Activated T-cell treated with anti-CD3 and anti-CD28 coated beads, Interleukin-2, amount 50 U/mL, for 72 hours (primary cell): Measurements from ENCODE around the gene SAFB2. TPM values are rescaled to one million over a fixed set of nuclear protein-coding genes. Genes with fewer than 3 reads are reported as not detected.

Source experiments
- ATAC-seq, 2 donors: fragments of 150-1000 bp; cut with Tn5 transposase; replicated peaks in 1 of 2; 2 replicates each; pipeline ENCODE4 v1.10.0; 2021; ENCODE audit warnings: moderate library complexity in 2 of 2, mild to moderate bottlenecking in 1 of 2
- DNase-seq, 2 donors: peaks; one replicate each; pipeline ENCODE4 v3.0.0; 2021 to 2022; ENCODE audit warnings: mixed read lengths in 1 of 2
- H3K27ac Mint-ChIP-seq: one replicate; pipeline ENCODE4 v1.8.0; 2022; ENCODE audit warnings: mild to moderate bottlenecking, moderate library complexity, mixed read lengths
- H3K27me3 Mint-ChIP-seq: one replicate; pipeline ENCODE4 v1.8.0; 2022; ENCODE audit warnings: low read depth, mixed read lengths
- H3K36me3 Mint-ChIP-seq, 2 donors: one replicate each; pipeline ENCODE4 v1.8.0; 2022; ENCODE audit warnings: mixed read lengths in 2 of 2, mild to moderate bottlenecking in 1 of 2; ENCODE audit not compliant: insufficient read depth in 2 of 2
- H3K4me1 Mint-ChIP-seq: one replicate; pipeline ENCODE4 v1.8.0; 2022; ENCODE audit warnings: low read depth, mixed read lengths
- H3K4me3 Mint-ChIP-seq, 2 donors: one replicate each; pipeline ENCODE4 v1.8.0; 2022; ENCODE audit warnings: mild to moderate bottlenecking in 2 of 2, mixed read lengths in 2 of 2, moderate library complexity in 2 of 2
- H3K9me3 Mint-ChIP-seq, 2 donors: one replicate each; pipeline ENCODE4 v1.8.0; 2022; ENCODE audit warnings: mixed read lengths in 2 of 2
- total RNA-seq, 2 donors: library from RNA; stranded (reverse); gene quantifications; one replicate each; pipeline ENCODE4 v1.2.3, GENCODE V29; 2022

Gene SAFB2
- total RNA-seq, 2 donors from 2014 or later, result 83.2 to 106 TPM

DNA sequence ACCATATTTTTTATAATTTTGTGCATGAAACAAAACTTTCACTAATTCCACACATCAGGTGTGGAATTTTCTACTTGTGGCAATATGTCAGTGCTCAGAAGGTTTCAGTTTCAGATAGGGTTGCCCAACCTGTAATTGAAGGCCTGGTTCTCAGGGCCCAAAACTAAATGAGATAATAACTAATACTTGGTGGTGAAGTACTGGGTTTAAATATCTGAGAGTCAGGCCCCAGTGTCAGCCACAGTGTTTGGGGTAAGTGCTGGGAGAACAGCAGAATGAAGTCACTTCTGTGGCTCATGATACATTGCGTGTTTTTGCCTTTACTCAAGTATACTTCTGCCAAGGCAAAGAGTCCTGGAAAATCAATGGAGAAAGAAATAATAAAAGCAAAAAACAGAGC lies 5.9 kb upstream of the SAFB2 start:
- Mint-ChIP-seq H3K27ac (peak overlapping the region; percentile 79), H3K9me3 (no peaks in the 10 kb centered on the region), H3K4me1 (peaks cover 90% of the 10 kb centered on the region), H3K4me3 (peak overlapping the region; percentile 54 to 56), H3K36me3 (peaks cover 23 to 47% of the 10 kb centered on the region in 2 donors), H3K27me3 (no peaks in the 10 kb centered on the region)
- ATAC-seq (no peak), DNase-seq (no peak)

DNA sequence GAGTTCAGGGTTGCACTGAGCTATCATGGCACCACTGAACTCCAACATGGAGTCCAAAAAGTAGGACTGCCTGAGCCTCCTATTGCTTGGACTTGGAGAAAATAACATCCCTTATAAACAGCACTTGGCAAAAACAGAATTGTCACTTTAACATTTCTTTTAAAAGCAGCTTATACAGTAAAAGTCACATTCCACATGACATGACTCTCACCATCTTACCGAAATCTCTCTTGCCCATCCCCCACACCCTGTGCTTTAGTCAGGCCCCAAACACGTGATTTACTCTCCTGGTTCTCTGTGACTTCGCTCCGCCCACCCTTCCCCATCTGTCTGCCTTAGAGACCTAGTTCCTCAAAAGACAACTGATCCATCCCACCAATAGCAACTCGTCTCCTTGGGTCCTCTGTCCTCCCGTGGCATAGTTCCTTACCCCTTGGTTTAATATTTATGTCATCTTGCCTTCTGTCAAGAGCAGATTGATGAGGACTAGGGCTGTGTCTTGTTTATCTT lies 4.9 kb upstream of the SAFB2 start:
- Mint-ChIP-seq H3K4me3 (peak overlapping the region; percentile 53 to 56), H3K27ac (peak overlapping the region; percentile 47), H3K36me3 (peaks cover 28 to 50% of the 10 kb centered on the region in 2 donors), H3K9me3 (no peaks in the 10 kb centered on the region), H3K4me1 (peaks cover 80% of the 10 kb centered on the region), H3K27me3 (no peaks in the 10 kb centered on the region)
- ATAC-seq, result no peak
- peak; percentile 45 to 53 for DNase-seq

DNA sequence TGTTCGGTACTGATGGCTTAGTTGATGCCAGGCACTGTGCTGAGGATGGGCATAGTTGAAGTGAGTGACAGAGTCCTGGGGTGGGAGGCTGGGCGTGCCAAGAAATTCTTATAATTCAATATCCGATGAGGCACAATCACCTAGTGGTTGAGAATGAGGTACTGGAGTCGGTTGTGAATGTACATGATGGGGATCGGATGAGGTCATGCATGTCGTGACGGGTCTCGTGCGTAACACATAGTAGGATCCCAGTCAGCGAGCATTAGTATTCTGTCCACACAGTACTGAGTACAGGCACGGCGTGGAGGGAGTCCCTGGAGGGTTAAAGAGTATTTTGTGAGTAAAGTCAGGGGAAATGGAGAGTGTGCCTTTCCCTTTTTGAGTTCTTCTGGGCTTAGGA lies 3.1 kb upstream of the SAFB2 start:
- Mint-ChIP-seq H3K4me3 (peak overlapping the region; percentile 100), H3K4me1 (peaks cover 74% of the 10 kb centered on the region), H3K27ac (peak overlapping the region; percentile 96), H3K36me3 (peaks cover 30 to 56% of the 10 kb centered on the region in 2 donors), H3K9me3 (no peaks in the 10 kb centered on the region), H3K27me3 (no peaks in the 10 kb centered on the region)
- no peak for ATAC-seq
- DNase-seq, result no peak

DNA sequence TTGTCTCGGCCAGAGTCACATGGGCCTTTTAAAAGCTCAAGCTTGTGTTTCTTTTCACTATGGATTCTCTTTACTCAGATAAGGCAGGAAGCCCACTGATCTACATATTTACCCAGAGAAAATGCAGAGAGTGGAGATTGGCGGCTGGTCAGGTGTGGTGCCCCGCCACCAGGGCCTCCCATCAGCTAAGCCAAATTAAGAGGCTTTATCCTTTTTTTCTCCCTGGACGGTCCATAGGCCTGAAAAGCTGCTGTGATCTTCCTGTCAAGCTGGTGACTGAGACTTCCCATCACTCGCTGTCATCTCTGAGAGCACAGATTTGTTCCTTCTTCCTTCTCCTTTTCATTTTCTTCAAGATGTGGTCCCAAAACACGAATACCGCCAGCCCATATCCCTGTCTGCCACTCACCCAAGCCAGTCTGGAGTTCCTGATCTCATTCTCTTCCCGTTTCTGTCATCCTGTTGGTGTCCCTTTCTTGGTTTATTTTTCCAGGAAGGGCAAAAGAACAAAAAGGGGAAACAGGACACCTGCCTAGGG lies 2.2 kb upstream of the SAFB2 start:
- Mint-ChIP-seq H3K4me3 (peak overlapping the region; percentile 100), H3K27ac (peak overlapping the region; percentile 96), H3K36me3 (peaks cover 33 to 57% of the 10 kb centered on the region in 2 donors), H3K4me1 (peaks cover 74% of the 10 kb centered on the region), H3K9me3 (no peaks in the 10 kb centered on the region), H3K27me3 (no peaks in the 10 kb centered on the region)
- ATAC-seq (no peak), DNase-seq (no peak)

DNA sequence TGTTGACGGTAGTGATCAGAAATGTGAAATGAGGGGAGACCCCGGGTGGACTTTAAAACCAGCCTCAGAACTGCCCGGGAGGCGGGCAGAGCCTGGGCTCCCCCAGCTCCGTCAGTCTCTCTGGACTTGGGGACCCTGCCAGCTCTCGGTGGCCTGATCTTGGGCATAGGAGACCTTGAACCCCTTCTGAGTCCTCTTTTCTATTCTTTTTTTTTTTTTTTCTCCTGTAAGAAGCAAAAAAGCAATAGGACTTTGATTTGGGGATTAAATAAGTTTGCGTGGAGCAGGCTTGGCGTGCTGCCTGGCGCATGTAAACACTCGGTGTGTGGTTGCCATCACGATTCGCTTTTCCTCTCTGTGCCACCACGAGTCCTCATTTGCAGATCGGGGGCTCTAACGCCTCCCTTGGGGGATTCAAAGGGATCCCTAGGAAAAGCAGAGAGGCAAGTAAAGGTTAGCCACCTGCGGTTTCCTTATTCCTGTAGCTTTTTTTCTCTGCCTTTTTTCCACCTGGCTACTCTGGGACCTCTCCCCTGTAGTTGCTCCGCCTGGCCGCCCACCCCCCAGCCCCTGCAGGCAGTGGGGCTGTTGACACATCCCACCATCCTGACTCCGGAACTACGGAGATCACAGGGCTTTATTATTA lies 1.6 kb upstream of the SAFB2 start:
- peaks cover 72% of the 10 kb centered on the region for H3K4me1 Mint-ChIP-seq

DNA sequence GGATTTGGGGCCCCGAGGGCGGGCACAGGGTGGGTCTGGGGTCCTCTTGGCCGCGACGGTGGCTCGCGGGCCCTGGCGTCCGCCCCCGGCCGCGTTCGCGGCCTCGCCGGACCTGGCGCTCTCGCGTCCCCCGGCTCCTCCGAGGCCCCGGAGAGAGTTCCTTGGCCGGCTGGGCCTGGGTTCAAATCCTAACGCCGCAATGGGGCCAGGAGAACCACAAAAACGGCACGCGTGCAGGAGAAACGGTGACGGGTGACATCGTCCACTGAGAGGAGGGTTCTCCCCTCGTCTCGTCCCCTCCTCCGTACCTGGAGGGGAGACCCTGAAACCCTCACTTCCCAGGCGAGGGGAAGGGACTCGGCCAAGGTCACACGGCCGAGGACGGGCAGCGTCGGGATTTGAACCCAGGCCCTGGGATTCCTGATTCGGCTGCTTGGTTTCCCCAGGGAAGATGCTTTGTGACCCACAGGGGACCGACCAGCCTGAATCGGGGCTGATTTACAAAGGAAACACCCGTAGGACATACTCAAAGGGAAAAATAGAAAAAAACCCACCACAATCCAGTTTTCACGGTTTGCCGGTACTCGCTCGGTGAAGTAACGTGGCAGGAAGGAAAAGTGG lies 931 bp upstream of the SAFB2 start:
- H3K36me3 Mint-ChIP-seq, result peaks cover 35 to 54% of the 10 kb centered on the region in 2 donors
- H3K4me3 Mint-ChIP-seq, result peak overlapping the region; percentile 100
- ATAC-seq (no peak), DNase-seq (peak in 1 of 2 donors; percentile 26)
- H3K27ac Mint-ChIP-seq, result peak overlapping the region; percentile 100
- H3K9me3 Mint-ChIP-seq, result no peaks in the 10 kb centered on the region
- H3K27me3 Mint-ChIP-seq, result no peaks in the 10 kb centered on the region
- H3K4me1 Mint-ChIP-seq, result peaks cover 72% of the 10 kb centered on the region

More for the DNA sequence above, 1.6 kb upstream of the SAFB2 start:
- ATAC-seq (no peak), DNase-seq (peak; percentile 13 to 20)
- peaks cover 33 to 57% of the 10 kb centered on the region in 2 donors for H3K36me3 Mint-ChIP-seq
- peak overlapping the region; percentile 100 for H3K4me3 Mint-ChIP-seq
- peak overlapping the region; percentile 96 for H3K27ac Mint-ChIP-seq
- no peaks in the 10 kb centered on the region for H3K9me3 Mint-ChIP-seq
- no peaks in the 10 kb centered on the region for H3K27me3 Mint-ChIP-seq

DNA sequence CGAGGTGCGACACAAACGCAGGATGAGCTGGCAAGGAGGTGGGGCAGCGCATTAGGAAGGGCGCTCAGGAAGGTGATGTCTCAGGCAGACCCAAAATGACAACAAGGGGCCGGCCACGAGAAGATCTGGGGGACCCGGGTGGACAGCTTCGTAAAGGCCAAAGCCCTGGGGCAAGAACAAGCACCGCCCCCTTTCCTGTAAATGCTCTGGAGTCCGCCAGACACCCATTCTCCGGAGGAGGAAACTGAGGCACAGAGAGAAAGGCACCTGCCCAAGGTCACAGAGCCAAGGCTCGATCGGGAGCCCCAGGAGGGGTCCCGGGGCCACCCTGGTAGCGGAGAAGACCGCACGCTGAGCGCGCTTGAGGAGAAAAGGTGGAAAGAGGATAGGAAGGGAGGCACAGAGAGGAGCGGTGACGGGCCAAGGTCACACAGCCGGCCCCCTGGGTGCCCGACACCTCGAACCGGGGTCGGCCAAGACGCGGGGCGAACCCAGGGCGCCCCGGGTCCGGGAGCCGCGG lies 571 bp downstream of the SAFB2 start:
- H3K27me3 Mint-ChIP-seq, result no peaks in the 10 kb centered on the region
- H3K36me3 Mint-ChIP-seq, result peaks cover 31 to 43% of the 10 kb centered on the region in 2 donors
- peaks cover 61% of the 10 kb centered on the region for H3K4me1 Mint-ChIP-seq
- H3K27ac Mint-ChIP-seq, result peak overlapping the region; percentile 100
- H3K4me3 Mint-ChIP-seq, result peak overlapping the region; percentile 100
- ATAC-seq (no peak), DNase-seq (peak; percentile 36 to 40)
- H3K9me3 Mint-ChIP-seq, result no peaks in the 10 kb centered on the region

DNA sequence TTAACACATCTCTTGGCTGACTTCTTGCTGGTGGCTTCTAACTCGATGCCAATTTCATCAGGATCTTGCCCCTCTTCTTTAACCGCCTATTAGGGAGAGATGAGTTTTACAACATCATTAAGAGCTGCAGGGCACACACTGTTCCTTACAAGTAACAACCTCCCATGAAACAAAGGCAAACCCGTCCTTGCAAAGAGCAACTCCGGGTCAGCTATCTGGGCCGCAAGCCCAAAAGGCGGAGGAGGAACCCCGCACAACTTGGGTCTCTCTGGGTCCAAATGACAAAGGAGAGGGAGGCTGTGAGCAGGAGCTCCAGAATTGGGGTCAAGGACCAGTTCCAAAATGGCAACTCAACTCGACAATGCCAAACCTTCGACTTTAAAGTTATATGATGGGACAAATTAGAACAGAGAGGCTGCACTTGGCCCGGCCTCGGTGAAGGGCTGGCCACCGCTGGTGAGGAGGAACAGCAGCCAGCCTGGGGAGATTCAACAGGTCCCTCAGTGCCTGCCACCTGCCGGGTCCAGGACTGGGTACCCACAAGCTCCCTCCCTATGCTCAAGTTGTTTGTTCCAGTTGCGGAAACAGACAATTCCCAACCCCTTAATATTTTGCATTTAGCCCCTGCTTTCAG lies 1.1 kb downstream of the SAFB2 start:
- H3K27me3 Mint-ChIP-seq, result no peaks in the 10 kb centered on the region
- ATAC-seq (no peak), DNase-seq (peak in 1 of 2 donors; percentile 16)
- peak overlapping the region; percentile 100 for H3K27ac Mint-ChIP-seq
- peak overlapping the region; percentile 100 for H3K4me3 Mint-ChIP-seq
- H3K36me3 Mint-ChIP-seq, result peaks cover 29 to 40% of the 10 kb centered on the region in 2 donors
- no peaks in the 10 kb centered on the region for H3K9me3 Mint-ChIP-seq
- peaks cover 61% of the 10 kb centered on the region for H3K4me1 Mint-ChIP-seq

DNA sequence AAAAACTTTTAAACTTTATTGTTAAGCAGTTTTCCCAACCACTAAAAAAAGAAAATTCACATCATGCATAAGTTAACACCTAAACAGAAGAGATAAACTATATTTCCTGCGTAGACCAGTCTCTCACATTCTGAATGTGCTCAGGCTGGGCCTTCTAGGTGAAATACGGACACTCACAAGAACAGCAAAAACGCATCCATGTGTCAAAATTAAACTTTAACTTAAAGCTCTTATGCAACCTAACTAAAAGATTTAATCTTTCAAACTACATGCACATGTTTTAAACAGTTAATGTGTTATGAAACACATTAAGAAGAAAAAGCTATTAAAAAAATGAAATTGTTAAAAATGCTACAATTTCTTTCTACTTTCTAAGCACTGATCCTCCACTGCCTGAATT lies 2.6 kb downstream of the SAFB2 start:
- Mint-ChIP-seq H3K4me1 (peaks cover 46% of the 10 kb centered on the region), H3K27me3 (no peaks in the 10 kb centered on the region), H3K4me3 (peak overlapping the region; percentile 100), H3K36me3 (peaks cover 27 to 42% of the 10 kb centered on the region in 2 donors), H3K9me3 (no peaks in the 10 kb centered on the region), H3K27ac (peak overlapping the region; percentile 72)
- no peak for DNase-seq
- no peak for ATAC-seq

DNA sequence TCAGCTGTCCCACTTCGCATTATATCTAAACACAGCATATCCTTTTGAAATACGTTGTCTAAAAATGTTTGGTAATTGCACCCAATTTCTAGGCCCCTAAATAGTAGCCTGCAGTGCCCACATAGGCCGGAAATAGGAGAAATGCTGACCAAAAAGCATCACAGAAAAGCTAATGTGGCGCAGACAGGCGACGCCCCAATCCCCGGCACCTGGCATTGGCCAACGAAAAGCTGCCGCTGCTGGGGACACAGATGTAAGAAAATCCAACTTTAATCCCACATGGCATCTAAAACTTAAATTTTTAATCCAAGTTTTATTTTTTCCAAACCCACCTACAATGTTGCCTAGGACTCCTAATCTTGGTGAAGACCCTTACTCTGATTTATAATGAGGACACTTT lies 4.0 kb downstream of the SAFB2 start:
- no peak for ATAC-seq
- Mint-ChIP-seq H3K27me3 (no peaks in the 10 kb centered on the region), H3K4me3 (peak overlapping the region in 1 of 2 donors; percentile 100), H3K27ac (peak overlapping the region; percentile 6), H3K9me3 (no peaks in the 10 kb centered on the region), H3K4me1 (peaks cover 43% of the 10 kb centered on the region), H3K36me3 (peaks cover 27 to 47% of the 10 kb centered on the region in 2 donors)
- DNase-seq, result no peak

DNA sequence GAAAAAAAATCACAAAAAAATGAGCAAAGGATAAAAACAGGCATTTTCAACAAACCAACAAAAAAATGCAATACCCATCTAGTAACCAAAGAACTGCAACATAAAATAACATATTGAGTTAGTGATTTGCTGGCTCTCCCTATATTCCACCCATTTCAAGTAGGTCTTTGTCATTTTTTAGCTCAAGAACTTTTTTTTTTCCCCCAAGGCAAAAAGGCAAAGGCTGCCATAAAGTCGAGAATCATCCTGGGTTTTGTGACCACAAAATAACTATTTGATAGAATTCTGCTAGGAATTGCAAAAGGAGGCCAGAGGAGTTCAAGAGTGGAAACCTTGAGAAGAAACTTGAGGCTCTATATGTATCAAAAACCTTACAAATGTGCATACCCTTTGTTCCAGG lies 5.5 kb downstream of the SAFB2 start:
- H3K4me3 Mint-ChIP-seq, result no peak overlapping the region
- H3K27me3 Mint-ChIP-seq, result no peaks in the 10 kb centered on the region
- ATAC-seq, result no peak
- peaks cover 28 to 57% of the 10 kb centered on the region in 2 donors for H3K36me3 Mint-ChIP-seq
- H3K4me1 Mint-ChIP-seq, result peaks cover 44% of the 10 kb centered on the region
- no peak for DNase-seq
- no peaks in the 10 kb centered on the region for H3K9me3 Mint-ChIP-seq
- peak overlapping the region; percentile 86 for H3K27ac Mint-ChIP-seq

DNA sequence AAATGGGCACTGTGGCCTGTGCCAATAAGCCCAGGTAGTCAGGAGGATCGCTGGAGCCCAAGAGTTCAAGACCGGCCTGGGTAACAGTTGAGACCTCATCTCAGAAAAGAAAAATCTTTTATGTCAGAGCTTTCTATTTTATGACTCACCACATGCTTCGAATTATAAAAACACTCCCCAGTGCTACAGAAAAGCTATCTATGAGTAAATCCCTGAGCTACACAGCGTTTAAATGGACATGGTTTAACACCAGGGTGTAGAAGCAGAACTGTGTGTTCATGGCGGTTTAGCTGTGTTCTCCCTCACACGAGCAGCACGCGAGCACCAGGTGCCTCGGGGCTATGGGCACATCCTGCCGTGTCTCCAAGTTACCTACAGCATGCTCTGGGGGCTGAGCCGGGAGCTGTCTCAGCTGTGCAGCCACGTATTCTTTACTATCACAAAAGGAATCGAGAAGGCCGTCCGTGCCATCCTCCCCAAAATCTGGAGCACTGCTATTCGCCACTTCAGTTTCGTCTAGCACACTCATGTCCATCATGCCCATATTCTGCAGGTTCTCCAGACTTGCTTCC lies 6.7 kb downstream of the SAFB2 start:
- H3K4me1 Mint-ChIP-seq, result peaks cover 34% of the 10 kb centered on the region
- ATAC-seq (no peak), DNase-seq (no peak)
- peaks cover 26 to 52% of the 10 kb centered on the region in 2 donors for H3K36me3 Mint-ChIP-seq
- no peak overlapping the region for H3K4me3 Mint-ChIP-seq
- H3K27ac Mint-ChIP-seq, result no peak overlapping the region
- H3K27me3 Mint-ChIP-seq, result no peaks in the 10 kb centered on the region
- H3K9me3 Mint-ChIP-seq, result no peaks in the 10 kb centered on the region
